SK-N-SH treated with all-trans-retinoic acid at 6 μM for 48 hours (cell line): ENCODE data around the gene SLC22A12.

Experiments used
- ATAC-seq: fragments of 200-7000 bp; cut with Tn5 transposase; 3 replicates; pipeline ENCODE4 v1.9.1; 2020; ENCODE audit warnings: mild to moderate bottlenecking, moderate library complexity
- ARNTL ChIP-seq: fragments of 450-650 bp; formaldehyde crosslinking; IDR thresholded peaks from 2 replicates; pipeline ENCODE4 v1.5.0; 2020; ENCODE audit warnings: low read depth, mild to moderate bottlenecking, moderate library complexity, borderline replicate concordance
- BACH2 ChIP-seq: fragments of 250-450 bp; sonication (Bioruptor Pico); IDR thresholded peaks from 2 replicates; pipeline ENCODE4 v1.9.0; 2021; ENCODE audit warnings: mild to moderate bottlenecking, borderline replicate concordance
- CSDC2 ChIP-seq: fragments of 250-450 bp; sonication (Bioruptor Pico); IDR thresholded peaks from 2 replicates; pipeline ENCODE4 v1.5.0; 2020; ENCODE audit warnings: mild to moderate bottlenecking, moderate library complexity
- GLIS3 ChIP-seq: fragments of 250-450 bp; sonication (Bioruptor Pico); IDR thresholded peaks from 2 replicates; pipeline ENCODE4 v1.5.0; 2020; ENCODE audit warnings: mild to moderate bottlenecking, moderate library complexity
- OSR1 ChIP-seq: fragments of 250-450 bp; sonication (Bioruptor Pico); IDR thresholded peaks from 2 replicates; pipeline ENCODE4 v1.8.0; 2022; ENCODE audit warnings: moderate library complexity, mild to moderate bottlenecking, inconsistent platforms
- PPARA ChIP-seq: fragments of 250-450 bp; sonication (Bioruptor Pico); IDR thresholded peaks from 2 replicates; pipeline ENCODE4 v1.5.0; 2020; ENCODE audit warnings: mild to moderate bottlenecking, borderline replicate concordance
- RARB ChIP-seq: fragments of 250-450 bp; sonication (Bioruptor Pico); IDR thresholded peaks from 2 replicates; pipeline ENCODE4 v1.8.0; 2021; ENCODE audit warnings: mild to moderate bottlenecking, moderate library complexity
- TCF4 ChIP-seq: fragments of 250-450 bp; sonication (Bioruptor Pico); IDR thresholded peaks from 2 replicates; pipeline ENCODE4 v1.8.0; 2021; ENCODE audit warnings: mild to moderate bottlenecking, moderate library complexity, borderline replicate concordance
- TOX ChIP-seq: fragments of 250-450 bp; sonication (Bioruptor Pico); IDR thresholded peaks from 2 replicates; pipeline ENCODE4 v1.8.0; 2021; ENCODE audit warnings: mild to moderate bottlenecking, moderate library complexity, borderline replicate concordance
- ZC3H10 ChIP-seq: fragments of 250-450 bp; sonication (Bioruptor Pico); IDR thresholded peaks from 2 replicates; pipeline ENCODE4 v1.5.1; 2021; ENCODE audit warnings: mild to moderate bottlenecking, moderate library complexity
- ZFP3 ChIP-seq: fragments of 250-450 bp; sonication (Bioruptor Pico); IDR thresholded peaks from 2 replicates; pipeline ENCODE4 v1.5.0; 2020; ENCODE audit warnings: mild to moderate bottlenecking, moderate library complexity
- ZFP30 ChIP-seq: fragments of 450-650 bp; formaldehyde crosslinking; IDR thresholded peaks from 2 replicates; pipeline ENCODE4 v1.5.0; 2022; ENCODE audit warnings: mild to moderate bottlenecking, moderate library complexity
- ZNF565 ChIP-seq: fragments of 450-650 bp; formaldehyde crosslinking; conservative IDR thresholded peaks from 2 replicates; pipeline ENCODE4 v1.5.0; 2020; ENCODE audit warnings: low read depth, mild to moderate bottlenecking, moderate library complexity
- ZNF70 ChIP-seq: fragments of 450-650 bp; formaldehyde crosslinking; IDR thresholded peaks from 2 replicates; pipeline ENCODE4 v1.5.0; 2020; ENCODE audit warnings: mild to moderate bottlenecking, moderate library complexity
- ZNF8 ChIP-seq: fragments of 450-650 bp; formaldehyde crosslinking; IDR thresholded peaks from 2 replicates; pipeline ENCODE4 v1.5.0; 2020; ENCODE audit warnings: mild to moderate bottlenecking, moderate library complexity
- TF ChIP-seq, protein P1 (sequence below): fragments of 250-450 bp; sonication (Bioruptor Pico); IDR thresholded peaks from 2 replicates; pipeline ENCODE4 v1.5.0; 2020; ENCODE audit warnings: mild to moderate bottlenecking, moderate library complexity
- TF ChIP-seq, protein P2 (sequence below): fragments of 250-450 bp; sonication (Bioruptor Pico); IDR thresholded peaks from 2 replicates; pipeline ENCODE4 v1.8.0; 2021; ENCODE audit warnings: low read depth, mild to moderate bottlenecking, moderate library complexity, borderline replicate concordance
- TF ChIP-seq, protein P3 (sequence below): fragments of 250-450 bp; sonication (Bioruptor Pico); IDR thresholded peaks from 2 replicates; pipeline ENCODE4 v1.8.0; 2020; ENCODE audit warnings: mild to moderate bottlenecking, moderate library complexity, borderline replicate concordance
- TF ChIP-seq, protein P4 (sequence below): fragments of 250-450 bp; sonication (Bioruptor Pico); IDR thresholded peaks from 2 replicates; pipeline ENCODE4 v1.5.1; 2020; ENCODE audit warnings: low read depth, mild to moderate bottlenecking, moderate library complexity

SLC22A12 gene

DNA sequence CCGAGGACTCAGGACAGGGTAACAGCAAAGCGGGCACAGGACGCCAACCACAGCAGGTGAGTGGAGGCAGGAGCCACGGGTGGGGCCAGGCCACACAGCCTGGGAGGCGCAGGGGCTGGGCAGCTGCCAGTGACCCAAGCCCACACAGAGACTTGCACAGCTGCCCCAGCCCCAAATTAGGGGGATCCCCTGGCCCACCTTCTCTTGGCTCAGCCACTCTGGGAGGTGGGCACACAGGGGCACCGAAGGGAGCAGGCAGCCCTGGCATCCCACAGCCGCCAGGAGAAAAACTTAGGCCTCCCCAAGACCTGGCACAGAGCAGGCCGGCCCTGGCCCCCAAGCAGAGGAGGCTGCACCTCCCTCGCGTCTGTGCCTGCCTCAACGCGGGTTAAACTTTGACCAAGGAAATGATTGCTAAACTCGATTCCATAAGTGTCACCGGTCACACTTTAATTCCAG is at the start of gene SLC22A12:
Gene SLC22A12, plus strand, starts transcription at position 458 of the 459 bp plus-strand sequence. CDS start 337 bp downstream, outside the sequence.
- no peak for ATAC-seq
- TF ChIP-seq BACH2 (CRISPR knock-in tag): no peak
- TF ChIP-seq ARNTL: no peak
- no peak for TF ChIP-seq TOX
- no peak for TF ChIP-seq OSR1 (CRISPR knock-in tag)
- no peak for TF ChIP-seq ZNF70 (CRISPR knock-in tag)
- TF ChIP-seq TCF4 (CRISPR knock-in tag): no peak
- no peak for TF ChIP-seq RARB (CRISPR knock-in tag)
- no peak for TF ChIP-seq ZFP30 (CRISPR knock-in tag)
- TF ChIP-seq, protein P1, sequence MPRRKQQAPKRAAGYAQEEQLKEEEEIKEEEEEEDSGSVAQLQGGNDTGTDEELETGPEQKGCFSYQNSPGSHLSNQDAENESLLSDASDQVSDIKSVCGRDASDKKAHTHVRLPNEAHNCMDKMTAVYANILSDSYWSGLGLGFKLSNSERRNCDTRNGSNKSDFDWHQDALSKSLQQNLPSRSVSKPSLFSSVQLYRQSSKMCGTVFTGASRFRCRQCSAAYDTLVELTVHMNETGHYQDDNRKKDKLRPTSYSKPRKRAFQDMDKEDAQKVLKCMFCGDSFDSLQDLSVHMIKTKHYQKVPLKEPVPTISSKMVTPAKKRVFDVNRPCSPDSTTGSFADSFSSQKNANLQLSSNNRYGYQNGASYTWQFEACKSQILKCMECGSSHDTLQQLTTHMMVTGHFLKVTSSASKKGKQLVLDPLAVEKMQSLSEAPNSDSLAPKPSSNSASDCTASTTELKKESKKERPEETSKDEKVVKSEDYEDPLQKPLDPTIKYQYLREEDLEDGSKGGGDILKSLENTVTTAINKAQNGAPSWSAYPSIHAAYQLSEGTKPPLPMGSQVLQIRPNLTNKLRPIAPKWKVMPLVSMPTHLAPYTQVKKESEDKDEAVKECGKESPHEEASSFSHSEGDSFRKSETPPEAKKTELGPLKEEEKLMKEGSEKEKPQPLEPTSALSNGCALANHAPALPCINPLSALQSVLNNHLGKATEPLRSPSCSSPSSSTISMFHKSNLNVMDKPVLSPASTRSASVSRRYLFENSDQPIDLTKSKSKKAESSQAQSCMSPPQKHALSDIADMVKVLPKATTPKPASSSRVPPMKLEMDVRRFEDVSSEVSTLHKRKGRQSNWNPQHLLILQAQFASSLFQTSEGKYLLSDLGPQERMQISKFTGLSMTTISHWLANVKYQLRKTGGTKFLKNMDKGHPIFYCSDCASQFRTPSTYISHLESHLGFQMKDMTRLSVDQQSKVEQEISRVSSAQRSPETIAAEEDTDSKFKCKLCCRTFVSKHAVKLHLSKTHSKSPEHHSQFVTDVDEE (CRISPR knock-in tag): no peak
- TF ChIP-seq CSDC2 (CRISPR knock-in tag): no peak
- TF ChIP-seq PPARA: no peak
- TF ChIP-seq, protein P2, sequence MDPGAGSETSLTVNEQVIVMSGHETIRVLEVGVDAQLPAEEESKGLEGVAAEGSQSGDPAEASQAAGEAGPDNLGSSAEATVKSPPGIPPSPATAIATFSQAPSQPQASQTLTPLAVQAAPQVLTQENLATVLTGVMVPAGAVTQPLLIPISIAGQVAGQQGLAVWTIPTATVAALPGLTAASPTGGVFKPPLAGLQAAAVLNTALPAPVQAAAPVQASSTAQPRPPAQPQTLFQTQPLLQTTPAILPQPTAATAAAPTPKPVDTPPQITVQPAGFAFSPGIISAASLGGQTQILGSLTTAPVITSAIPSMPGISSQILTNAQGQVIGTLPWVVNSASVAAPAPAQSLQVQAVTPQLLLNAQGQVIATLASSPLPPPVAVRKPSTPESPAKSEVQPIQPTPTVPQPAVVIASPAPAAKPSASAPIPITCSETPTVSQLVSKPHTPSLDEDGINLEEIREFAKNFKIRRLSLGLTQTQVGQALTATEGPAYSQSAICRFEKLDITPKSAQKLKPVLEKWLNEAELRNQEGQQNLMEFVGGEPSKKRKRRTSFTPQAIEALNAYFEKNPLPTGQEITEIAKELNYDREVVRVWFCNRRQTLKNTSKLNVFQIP (CRISPR knock-in tag): no peak
- no peak for TF ChIP-seq ZC3H10 (CRISPR knock-in tag)
- no peak for TF ChIP-seq ZNF565
- TF ChIP-seq, all 23 proteins: peak for 0

DNA sequence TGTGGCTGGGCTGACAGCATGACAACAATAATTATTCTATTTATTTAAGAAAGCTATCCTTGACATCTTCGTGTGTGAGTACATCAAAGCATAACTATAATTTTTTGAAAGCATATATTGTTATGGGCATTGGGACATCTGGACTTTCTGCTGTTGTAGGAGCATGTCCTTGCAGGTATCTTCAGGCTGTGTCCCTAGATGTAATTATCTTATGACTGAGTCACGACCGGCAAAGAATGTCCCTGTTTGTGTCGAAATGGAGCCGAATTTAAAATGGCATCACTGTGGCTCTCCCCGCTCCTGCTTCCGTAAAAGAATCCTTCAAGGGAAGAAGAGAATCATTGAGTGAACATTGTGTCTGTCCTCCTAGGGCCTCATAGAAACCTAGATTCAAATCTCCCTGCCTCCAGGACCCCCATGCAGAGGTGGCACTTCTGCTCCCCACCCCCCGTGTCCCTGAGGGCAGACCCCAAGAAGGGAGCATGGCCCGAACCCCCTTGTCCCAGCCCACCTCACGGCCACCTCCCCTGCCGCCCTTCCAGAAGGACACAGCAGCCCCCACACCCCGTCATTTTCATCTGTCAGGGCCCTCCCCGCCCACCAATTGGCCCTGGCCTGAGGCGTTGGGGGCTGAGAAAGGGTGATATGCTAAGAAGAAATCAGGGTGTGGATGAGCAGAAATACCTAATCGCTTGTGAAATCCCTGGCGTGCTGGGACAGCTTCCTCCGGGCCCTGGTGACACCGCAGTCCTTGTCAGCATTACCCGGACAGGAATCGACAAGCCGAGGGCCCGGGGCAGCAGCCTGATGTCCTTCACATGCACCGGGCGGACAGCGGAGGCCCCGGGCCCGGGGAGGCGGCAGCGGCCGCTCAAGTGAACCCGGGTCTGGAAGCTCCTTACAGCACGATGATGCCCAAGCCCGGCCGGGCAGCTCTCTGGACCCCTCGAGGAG is 48.6 kb upstream of the SLC22A12 start:
- no peak for TF ChIP-seq ZC3H10 (CRISPR knock-in tag)
- TF ChIP-seq CSDC2 (CRISPR knock-in tag): no peak
- no peak for TF ChIP-seq ZFP3
- TF ChIP-seq ZFP30 (CRISPR knock-in tag): no peak
- TF ChIP-seq, protein P1 (CRISPR knock-in tag): no peak
- TF ChIP-seq, protein P2 (CRISPR knock-in tag): no peak
- TF ChIP-seq GLIS3 (CRISPR knock-in tag): no peak
- TF ChIP-seq TCF4 (CRISPR knock-in tag): no peak
- TF ChIP-seq, protein P3, sequence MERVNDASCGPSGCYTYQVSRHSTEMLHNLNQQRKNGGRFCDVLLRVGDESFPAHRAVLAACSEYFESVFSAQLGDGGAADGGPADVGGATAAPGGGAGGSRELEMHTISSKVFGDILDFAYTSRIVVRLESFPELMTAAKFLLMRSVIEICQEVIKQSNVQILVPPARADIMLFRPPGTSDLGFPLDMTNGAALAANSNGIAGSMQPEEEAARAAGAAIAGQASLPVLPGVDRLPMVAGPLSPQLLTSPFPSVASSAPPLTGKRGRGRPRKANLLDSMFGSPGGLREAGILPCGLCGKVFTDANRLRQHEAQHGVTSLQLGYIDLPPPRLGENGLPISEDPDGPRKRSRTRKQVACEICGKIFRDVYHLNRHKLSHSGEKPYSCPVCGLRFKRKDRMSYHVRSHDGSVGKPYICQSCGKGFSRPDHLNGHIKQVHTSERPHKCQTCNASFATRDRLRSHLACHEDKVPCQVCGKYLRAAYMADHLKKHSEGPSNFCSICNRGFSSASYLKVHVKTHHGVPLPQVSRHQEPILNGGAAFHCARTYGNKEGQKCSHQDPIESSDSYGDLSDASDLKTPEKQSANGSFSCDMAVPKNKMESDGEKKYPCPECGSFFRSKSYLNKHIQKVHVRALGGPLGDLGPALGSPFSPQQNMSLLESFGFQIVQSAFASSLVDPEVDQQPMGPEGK: no peak
- TF ChIP-seq ZNF8 (CRISPR knock-in tag): no peak
- TF ChIP-seq, protein P4, sequence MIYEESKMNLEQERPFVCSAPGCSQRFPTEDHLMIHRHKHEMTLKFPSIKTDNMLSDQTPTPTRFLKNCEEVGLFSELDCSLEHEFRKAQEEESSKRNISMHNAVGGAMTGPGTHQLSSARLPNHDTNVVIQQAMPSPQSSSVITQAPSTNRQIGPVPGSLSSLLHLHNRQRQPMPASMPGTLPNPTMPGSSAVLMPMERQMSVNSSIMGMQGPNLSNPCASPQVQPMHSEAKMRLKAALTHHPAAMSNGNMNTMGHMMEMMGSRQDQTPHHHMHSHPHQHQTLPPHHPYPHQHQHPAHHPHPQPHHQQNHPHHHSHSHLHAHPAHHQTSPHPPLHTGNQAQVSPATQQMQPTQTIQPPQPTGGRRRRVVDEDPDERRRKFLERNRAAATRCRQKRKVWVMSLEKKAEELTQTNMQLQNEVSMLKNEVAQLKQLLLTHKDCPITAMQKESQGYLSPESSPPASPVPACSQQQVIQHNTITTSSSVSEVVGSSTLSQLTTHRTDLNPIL (CRISPR knock-in tag): no peak
- TF ChIP-seq ARNTL: no peak
- no peak for TF ChIP-seq OSR1 (CRISPR knock-in tag)
- no peak for TF ChIP-seq ZNF565
- no peak for ATAC-seq
